ENCODE data around the gene LMAN1. TPM values are rescaled to one million over a fixed set of nuclear protein-coding genes. Genes with fewer than 3 reads are reported as not detected.

LMAN1 gene
- total and polyA plus RNA-seq, 10 of the 15 experiments (the other 5 are each of a cell fraction or from before 2014, with no cell fraction given): 15.0 to 78.9 (median 67.5) TPM

DNA sequence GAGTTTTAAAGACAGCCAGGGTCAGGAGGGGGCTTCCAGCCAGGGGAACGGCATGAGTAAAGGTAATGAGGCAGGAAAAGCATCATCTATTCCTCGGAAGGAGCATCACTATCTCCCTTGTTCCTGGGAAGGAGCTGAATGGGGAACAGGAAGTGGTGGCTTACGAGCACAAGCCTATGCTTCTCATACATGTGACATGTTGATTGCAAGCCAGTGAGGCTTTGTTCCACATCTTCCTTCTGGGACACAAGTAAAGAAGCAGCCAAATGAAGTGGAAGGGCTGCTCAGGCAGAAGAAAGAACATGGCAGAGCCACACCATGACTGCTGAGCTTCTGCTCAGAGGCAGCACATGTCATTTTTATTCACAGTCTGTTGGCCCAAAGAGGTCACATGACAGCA lies 15.1 kb upstream of the LMAN1 start:
- H3K9me3 ChIP-seq (replicated peaks; ENCODE audit: control insufficient read depth, insufficient read depth, low read length): no peaks in the 10 kb centered on the region
- RAD21 ChIA-PET (ENCODE audit: unreplicated experiment): no interaction called here
- FAIRE-seq (no peak), DNase-seq (ENCODE audit: low read depth, low spot score) (no peak), ATAC-seq (no peak)
- H3K36me3 ChIP-seq (ENCODE audit: control insufficient read depth in 2 of 2, insufficient read depth in 2 of 2, low read length in 1 of 2): no peaks in the 10 kb centered on the region
- WGBS (ENCODE audit: insufficient coverage, insufficient replicate concordance, low lambda C conversion rate, missing lambda C conversion rate): 1% methylated on average over 3 of the region's 3 CpGs
- H3K27ac ChIP-seq (ENCODE audit: control insufficient read depth, insufficient read depth): no peak overlapping the region
- H2AFZ ChIP-seq (ENCODE audit: control insufficient read depth, low read depth, low read length): no peak overlapping the region
- no peak overlapping the region for H3K4me3 ChIP-seq
- no peaks in the 10 kb centered on the region for H3K79me2 ChIP-seq (ENCODE audit: control insufficient read depth, insufficient read depth, low read length)
- CTCF ChIA-PET: interaction anchor here (1.3 kb wide), 1 partner anchor 15 kb away, joined by 4 read pairs; no protein-coding TSS in a partner anchor
- peaks cover 0 to 3% of the 10 kb centered on the region in 2 experiments; a peak in 2 of 4 replicates for H3K27me3 ChIP-seq (replicated peaks in 1 of 2; ENCODE audit: control insufficient read depth in 2 of 2, insufficient read depth in 2 of 2, low read length in 1 of 2)
- no TSS peak for BruUV-seq (replicated peaks)
- TF ChIP-seq, protein P1, sequence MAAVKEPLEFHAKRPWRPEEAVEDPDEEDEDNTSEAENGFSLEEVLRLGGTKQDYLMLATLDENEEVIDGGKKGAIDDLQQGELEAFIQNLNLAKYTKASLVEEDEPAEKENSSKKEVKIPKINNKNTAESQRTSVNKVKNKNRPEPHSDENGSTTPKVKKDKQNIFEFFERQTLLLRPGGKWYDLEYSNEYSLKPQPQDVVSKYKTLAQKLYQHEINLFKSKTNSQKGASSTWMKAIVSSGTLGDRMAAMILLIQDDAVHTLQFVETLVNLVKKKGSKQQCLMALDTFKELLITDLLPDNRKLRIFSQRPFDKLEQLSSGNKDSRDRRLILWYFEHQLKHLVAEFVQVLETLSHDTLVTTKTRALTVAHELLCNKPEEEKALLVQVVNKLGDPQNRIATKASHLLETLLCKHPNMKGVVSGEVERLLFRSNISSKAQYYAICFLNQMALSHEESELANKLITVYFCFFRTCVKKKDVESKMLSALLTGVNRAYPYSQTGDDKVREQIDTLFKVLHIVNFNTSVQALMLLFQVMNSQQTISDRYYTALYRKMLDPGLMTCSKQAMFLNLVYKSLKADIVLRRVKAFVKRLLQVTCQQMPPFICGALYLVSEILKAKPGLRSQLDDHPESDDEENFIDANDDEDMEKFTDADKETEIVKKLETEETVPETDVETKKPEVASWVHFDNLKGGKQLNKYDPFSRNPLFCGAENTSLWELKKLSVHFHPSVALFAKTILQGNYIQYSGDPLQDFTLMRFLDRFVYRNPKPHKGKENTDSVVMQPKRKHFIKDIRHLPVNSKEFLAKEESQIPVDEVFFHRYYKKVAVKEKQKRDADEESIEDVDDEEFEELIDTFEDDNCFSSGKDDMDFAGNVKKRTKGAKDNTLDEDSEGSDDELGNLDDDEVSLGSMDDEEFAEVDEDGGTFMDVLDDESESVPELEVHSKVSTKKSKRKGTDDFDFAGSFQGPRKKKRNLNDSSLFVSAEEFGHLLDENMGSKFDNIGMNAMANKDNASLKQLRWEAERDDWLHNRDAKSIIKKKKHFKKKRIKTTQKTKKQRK (IDR thresholded peaks at IDR 0.05; ENCODE audit: low read depth, low read length): no peak
- no peak for TF ChIP-seq USF2 (IDR thresholded peaks at IDR 0.05; ENCODE audit: borderline replicate concordance, low read depth, low read length)
- no peak for TF ChIP-seq IRF5 (IDR thresholded peaks at IDR 0.05; ENCODE audit: borderline replicate concordance)
- TF ChIP-seq PKNOX1 (IDR thresholded peaks at IDR 0.05): no peak
- TF ChIP-seq SPI1 (IDR thresholded peaks at IDR 0.05; ENCODE audit: borderline replicate concordance, insufficient read depth, low read depth, low read length): no peak
- no peak for TF ChIP-seq ZNF592 (IDR thresholded peaks at IDR 0.05)
- no peak for TF ChIP-seq FOXK2 (IDR thresholded peaks at IDR 0.05)
- no peak for TF ChIP-seq MXI1 (IDR thresholded peaks at IDR 0.05; ENCODE audit: low read depth, low read length)
- TF ChIP-seq NR2C2 (IDR thresholded peaks at IDR 0.05; ENCODE audit: borderline replicate concordance, control insufficient read depth, insufficient read length, low read depth): no peak
- TF ChIP-seq PAX5 (IDR thresholded peaks at IDR 0.05; ENCODE audit: borderline replicate concordance, low read depth, low read length): no peak
- no peak for TF ChIP-seq KLF5 (IDR thresholded peaks at IDR 0.05; ENCODE audit: partially characterized antibody)
- SMC1A ChIA-PET (ENCODE audit: uncharacterized antibody, unreplicated experiment): interaction anchor here (0.8 to 1.2 kb wide), 2 partner anchors 24 to 65 kb away, joined by 3 read pairs; no protein-coding TSS in a partner anchor
- POLR2A ChIA-PET: no interaction called here
- H3K4me1 ChIP-seq (ENCODE audit: control insufficient read depth, insufficient read depth, low read length): no peaks in the 10 kb centered on the region
- no peak overlapping the region for H3K9ac ChIP-seq (ENCODE audit: control insufficient read depth, insufficient read depth, low read length)
- no peaks in the 10 kb centered on the region for H4K20me1 ChIP-seq (ENCODE audit: control insufficient read depth, insufficient read depth)
- in situ Hi-C loops (cut with MboI) (no loop called here), intact Hi-C loops (cut with micrococcal nuclease; ENCODE audit: unreplicated experiment) (no loop called here)
- no peak overlapping the region for H3K4me2 ChIP-seq (ENCODE audit: control insufficient read depth, insufficient read depth)

All from GM12878 (cell line).